Stimulated activated CD4-positive, alpha-beta T cell treated with anti-CD3 and anti-CD28 coated beads, Interleukin-4, amount 100 ng/mL, for 48 hours (primary cell): ENCODE data around the gene HAPSTR1.

Experiments used
- DNase-seq, 2 donors: peaks; one replicate each; pipeline ENCODE4 v3.0.0-alpha.2; 2020; ENCODE audit warnings: low read depth in 2 of 2

Gene HAPSTR1

GRCh38 chr16:9095656-9096397 lies 4.4 kb downstream of the HAPSTR1 start:
- no peak for DNase-seq

- DNase-seq, result no peak
Measured at GRCh38 chr16:9096416-9096952, 5.0 kb downstream of the HAPSTR1 start.

- no peak for DNase-seq
Measured at GRCh38 chr16:9097266-9098219, 6.1 kb downstream of the HAPSTR1 start.

GRCh38 chr16:9098377-9099090 lies 7.1 kb downstream of the HAPSTR1 start:
- no peak for DNase-seq

- peak in 1 of 2 donors; percentile 26 for DNase-seq
Measured at GRCh38 chr16:9099131-9099625, 7.7 kb downstream of the HAPSTR1 start.

- no peak for DNase-seq
Measured at GRCh38 chr16:9102379-9102778, 10.9 kb downstream of the HAPSTR1 start.

- DNase-seq, result no peak
Measured at GRCh38 chr16:9102943-9103342, 11.5 kb downstream of the HAPSTR1 start.

GRCh38 chr16:9103546-9103945 lies 12.1 kb downstream of the HAPSTR1 start:
- DNase-seq, result no peak

- no peak for DNase-seq
Measured at GRCh38 chr16:9105189-9105588, 13.7 kb downstream of the HAPSTR1 start.

- DNase-seq, result no peak
Measured at GRCh38 chr16:9107025-9107970, 15.9 kb downstream of the HAPSTR1 start.

- no peak for DNase-seq
Measured at GRCh38 chr16:9109255-9109654, 17.8 kb downstream of the HAPSTR1 start.

GRCh38 chr16:9112166-9112843 lies 20.9 kb downstream of the HAPSTR1 start:
- no peak for DNase-seq

- no peak for DNase-seq
Measured at GRCh38 chr16:9112844-9113186, 21.4 kb downstream of the HAPSTR1 start.

- DNase-seq, result no peak
Measured at GRCh38 chr16:9113707-9114106, 22.3 kb downstream of the HAPSTR1 start.

- no peak for DNase-seq
Measured at GRCh38 chr16:9114112-9114511, 22.7 kb downstream of the HAPSTR1 start.

- no peak for DNase-seq
Measured at GRCh38 chr16:9114842-9115241, 23.4 kb downstream of the HAPSTR1 start.

GRCh38 chr16:9115277-9115676 lies 23.8 kb downstream of the HAPSTR1 start:
- DNase-seq, result no peak

- no peak for DNase-seq
Measured at GRCh38 chr16:9116141-9116540, 24.7 kb downstream of the HAPSTR1 start.

- no peak for DNase-seq
Measured at GRCh38 chr16:9118170-9118569, 26.7 kb downstream of the HAPSTR1 start.

- no peak for DNase-seq
Measured at GRCh38 chr16:9119795-9120194, 28.4 kb downstream of the HAPSTR1 start.
